Colon (tissue), 2 donors: ENCODE results near the gene KCNK7.
"Not testable (repeated sequence)": the region's sequence is repeated elsewhere in the genome, so short reads cannot be mapped to it uniquely, and the experiment has no call there.

Experiments used
- FAIRE-seq: peaks from 2 replicates; lab custom pipeline; 2012; peaks lifted over from hg19 to GRCh38; lab: Jason Lieb, UNC
- donor health status: control.
- donor health status: control.

Gene KCNK7, protein sequence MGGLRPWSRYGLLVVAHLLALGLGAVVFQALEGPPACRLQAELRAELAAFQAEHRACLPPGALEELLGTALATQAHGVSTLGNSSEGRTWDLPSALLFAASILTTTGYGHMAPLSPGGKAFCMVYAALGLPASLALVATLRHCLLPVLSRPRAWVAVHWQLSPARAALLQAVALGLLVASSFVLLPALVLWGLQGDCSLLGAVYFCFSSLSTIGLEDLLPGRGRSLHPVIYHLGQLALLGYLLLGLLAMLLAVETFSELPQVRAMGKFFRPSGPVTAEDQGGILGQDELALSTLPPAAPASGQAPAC

DNA sequence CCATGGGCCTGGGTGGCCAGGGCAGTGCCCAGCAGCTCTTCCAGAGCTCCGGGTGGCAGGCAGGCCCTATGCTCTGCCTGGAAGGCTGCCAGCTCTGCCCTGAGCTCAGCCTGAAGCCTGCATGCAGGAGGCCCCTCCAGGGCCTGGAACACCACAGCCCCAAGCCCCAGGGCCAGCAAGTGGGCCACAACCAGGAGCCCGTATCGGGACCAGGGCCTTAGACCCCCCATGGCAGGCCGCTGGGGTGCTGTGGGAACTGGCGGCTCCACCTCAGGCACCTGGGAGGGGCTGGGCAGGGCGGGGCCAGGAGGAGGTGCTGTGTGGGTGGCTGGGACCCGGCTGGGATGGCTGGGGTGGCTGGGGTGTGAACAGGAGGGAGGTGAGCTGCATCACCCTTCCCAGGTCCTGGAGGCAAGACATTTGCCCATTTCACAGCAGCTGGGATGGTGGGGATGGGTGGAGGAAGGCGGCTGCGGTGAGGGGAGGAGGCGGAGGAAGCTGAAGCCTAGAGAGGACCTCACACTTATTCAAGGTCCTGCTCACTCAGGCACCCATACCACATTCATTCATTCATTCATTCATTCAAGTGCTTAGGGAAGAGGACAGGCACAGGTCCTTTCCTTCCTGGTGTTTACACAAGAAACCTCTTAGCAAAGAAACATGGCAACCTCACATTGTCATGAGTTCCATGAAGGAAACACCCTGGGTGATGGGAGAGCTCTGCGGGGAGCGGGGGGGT, at the start of gene KCNK7:
KCNK7 (minus strand) TSS at position 258 of the 739 bp plus-strand sequence; CDS start at position 230, 28 bp downstream.
- FAIRE-seq = no peak

DNA sequence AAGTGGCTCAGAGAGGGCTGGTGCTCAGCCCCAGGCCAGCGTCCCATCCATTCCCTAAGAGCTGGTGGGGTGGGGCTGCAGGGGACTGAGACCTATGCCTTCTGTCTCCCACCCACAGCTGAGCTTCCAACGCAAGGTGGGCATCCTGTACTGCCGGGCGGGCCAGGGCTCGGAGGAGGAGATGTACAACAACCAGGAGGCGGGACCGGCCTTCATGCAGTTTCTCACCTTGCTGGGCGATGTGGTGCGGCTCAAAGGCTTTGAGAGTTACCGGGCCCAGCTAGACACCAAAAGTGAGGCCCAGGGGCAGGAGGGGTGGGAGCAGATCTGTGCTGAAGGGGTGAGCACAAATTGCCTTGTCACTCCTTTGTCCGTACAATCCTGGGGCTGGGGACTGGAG, 49.2 kb upstream of the KCNK7 start:
- no peak for FAIRE-seq

DNA sequence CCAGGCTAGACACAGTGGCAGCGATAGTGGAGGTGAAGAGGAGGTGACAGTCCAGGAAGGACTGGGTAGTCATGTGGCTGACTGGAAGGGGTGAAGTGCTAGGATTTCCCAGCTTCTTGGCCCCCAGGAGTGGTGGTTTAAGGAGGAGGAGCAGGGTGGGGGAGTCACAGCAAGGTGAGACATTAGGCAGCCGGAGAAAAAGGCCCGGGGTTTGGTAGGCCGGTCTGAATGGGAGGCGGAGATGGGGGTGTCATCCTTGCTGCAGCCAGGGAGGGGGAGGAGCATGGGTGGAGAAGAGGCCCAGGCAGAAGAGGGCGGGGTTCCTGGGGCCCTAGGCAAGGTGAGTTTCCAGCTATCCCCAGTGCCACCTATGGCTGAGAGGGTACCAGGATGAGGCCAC, 48.4 kb upstream of the KCNK7 start:
- no peak for FAIRE-seq

DNA sequence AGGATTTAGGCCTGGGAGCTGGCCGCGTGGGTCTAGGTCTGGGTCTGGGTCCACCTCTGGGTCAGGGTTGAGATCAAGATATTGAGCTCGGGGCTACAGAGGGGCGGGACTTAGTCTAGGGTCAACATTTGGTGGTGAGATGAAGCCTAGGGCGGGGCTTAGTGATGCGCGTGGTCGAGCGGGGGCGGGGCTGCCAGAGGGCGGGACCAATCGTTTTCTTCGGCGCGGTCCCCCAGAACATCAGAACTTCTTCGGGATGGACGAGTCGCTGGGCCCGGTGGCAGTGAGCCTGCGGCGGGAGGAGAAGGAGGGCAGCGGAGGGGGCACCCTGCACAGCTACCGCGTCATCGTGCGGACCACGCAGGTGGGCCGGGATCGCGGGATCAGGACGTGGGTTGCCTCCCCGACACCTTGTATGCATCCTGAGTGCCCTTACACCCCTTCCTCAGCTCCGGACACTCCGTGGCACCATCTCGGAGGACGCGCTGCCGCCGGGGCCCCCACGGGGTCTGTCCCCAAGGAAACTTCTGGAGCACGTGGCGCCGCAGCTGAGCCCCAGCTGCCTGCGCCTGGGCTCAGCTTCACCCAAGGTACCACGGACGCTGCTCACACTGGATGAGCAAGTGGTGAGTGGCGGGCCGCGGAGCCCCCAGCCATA, 46.5 kb upstream of the KCNK7 start:
- FAIRE-seq = no peak

DNA sequence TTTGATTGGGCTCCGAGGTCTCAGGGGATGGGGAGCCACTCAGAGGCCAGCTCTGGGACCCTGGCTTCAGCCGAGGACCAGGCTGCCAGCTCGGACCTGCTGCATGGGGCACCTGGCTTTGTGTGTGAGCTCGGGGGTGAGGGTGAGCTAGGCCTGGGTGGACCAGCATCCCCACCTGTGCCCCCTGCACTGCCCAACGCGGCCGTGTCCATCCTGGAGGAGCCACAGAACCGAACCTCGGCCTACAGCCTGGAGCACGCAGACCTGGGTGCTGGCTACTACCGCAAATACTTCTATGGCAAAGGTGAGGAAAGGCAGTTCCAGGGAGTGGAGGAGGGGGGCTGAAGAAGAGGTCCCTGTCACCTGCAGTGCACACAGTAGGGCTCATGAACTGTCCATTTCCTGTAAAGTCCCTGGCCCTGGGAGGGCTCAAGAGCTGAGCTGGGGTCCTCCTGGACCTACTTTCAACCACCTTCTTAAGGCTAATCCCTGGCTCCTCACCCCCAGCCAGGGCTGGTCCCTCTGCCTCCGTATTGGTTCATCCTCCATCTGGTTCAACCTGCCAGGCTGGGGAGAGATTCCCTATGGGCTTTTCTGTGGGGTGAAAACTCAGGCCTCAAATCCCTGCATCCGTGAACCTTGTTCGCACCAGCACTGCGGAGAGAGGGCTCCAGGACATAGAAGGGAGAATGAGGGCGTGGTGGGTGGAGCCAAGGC, 45.9 kb upstream of the KCNK7 start:
- FAIRE-seq = no peak

DNA sequence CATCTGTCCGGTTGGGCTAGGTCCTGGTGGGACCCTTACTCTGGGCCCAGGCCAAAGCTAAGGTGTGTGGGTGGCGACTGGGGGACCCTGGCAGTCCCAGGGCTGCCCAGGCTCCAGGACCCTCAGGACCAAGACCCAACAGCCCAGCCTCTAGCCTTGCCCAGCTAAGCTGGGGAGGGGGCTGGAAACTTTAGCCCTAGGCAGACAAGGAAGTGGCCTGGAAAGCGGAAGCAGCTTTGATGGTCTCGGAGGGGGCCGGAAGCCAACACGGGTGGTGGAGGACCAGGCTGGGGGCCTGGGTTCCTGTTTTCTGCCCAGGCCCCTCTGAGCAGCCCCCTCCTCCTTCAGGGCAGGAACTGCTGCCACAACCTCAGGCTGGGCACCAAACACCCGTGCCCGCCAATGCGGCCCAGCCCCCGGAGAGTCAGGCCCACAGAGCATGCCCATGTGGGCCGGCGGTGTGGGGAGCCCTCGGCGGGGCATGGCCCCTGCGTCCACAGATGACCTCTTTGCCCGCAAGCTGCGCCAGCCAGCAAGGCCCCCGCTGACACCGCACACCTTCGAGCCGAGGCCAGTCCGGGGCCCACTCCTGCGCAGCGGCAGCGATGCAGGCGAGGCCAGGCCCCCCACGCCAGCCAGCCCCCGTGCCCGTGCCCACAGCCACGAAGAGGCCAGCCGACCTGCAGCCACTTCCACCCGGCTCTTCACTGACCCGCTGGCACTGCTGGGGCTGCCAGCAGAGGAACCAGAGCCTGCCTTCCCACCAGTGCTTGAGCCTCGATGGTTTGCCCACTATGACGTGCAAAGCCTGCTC, 45.1 kb upstream of the KCNK7 start:
- no peak for FAIRE-seq

DNA sequence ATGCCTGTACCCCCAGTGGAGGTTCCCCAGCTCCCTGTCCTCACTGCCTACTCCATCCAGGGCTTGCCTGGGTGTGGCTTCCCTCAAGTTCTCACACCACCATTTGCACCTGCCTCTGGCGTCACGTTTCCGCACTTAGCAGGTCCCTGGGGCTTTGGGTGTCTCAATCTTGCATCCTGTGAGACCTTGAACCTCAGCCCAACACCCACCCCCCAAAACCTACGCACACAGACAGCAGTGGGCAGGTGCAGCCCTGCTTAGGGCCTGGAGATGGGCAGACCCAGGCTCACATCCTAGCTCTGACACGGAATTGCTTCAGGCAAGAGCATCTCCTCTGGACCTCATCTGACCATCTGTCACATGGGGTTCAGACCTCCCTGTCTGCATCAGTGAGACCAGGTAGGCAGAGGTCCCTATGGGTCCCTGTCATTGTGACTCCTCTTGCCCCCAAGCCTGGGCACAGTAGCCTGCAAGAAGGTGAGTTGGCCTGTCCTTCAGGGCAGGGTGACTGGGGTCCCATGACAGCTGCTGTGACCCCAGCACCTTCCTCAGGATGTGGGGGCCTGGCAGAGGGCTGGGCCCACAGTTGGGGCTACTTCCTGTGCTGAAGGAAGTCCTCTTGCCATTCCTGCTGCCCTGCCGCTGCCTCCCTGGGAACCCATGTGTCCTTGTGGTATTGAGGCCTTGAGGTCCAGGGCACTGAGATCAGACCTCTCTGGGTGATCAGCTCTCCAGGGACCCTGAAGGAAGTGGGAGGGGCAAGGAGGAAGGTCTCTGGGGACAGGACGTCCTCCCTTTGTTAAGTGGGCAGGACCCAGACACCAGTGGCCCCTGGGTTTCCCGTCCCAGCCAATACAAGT, 44.3 kb upstream of the KCNK7 start:
- FAIRE-seq = no peak

DNA sequence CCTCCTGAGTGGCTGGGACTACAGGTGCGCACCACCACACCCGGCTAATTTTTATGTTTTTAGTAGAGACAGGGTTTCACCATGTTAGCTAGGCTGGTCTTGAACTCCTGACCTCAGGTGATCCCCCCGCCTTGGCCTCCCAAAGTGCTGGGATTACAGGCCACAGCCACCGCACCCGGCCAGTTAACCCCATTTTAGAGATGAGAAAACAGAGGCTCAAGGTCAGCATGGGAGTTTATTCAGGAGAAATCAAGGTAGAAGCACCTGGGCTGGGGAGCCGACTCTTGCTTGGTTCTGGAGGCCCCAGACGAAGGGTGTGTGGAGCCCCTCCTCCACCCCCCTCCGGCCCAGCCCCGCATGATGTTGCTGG, 43.6 kb upstream of the KCNK7 start:
- not testable (repeated sequence) for FAIRE-seq

DNA sequence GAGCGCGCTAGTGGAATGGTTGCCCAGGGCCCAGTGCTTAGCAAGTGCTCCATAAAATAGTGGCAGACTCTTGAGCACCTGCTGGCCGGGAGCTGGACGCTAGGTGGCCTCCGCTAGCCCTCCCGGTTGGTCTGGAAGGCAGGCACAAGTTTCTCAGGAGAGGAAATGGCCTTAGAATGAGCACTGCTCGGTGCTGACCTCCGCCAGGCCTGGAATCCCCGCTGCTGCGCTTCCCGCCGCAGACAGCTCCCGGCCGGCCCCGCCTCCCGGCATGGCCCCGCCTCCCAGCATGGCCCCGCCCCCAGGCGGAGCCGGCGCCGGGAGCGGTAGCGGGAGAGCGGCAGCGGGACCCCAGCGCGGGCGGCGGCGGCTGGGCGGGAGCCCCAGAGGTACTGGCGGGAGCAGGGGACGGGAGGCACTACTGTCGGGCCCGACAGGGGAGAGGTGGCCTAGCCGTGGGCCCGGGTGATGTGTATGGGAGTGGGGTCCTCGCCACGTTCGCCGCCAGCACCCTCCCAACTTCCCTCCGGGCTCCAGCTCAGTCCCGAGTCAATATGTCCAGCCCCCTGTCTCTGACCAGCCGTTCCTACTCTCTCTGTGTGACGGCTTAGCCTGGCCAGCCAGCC, 42.3 kb upstream of the KCNK7 start, which contains the start of gene SIPA1:
SIPA1 (plus strand) TSS at position 308 of the 626 bp plus-strand sequence. CDS start 2,821 bp downstream, outside the sequence.
- no peak for FAIRE-seq

DNA sequence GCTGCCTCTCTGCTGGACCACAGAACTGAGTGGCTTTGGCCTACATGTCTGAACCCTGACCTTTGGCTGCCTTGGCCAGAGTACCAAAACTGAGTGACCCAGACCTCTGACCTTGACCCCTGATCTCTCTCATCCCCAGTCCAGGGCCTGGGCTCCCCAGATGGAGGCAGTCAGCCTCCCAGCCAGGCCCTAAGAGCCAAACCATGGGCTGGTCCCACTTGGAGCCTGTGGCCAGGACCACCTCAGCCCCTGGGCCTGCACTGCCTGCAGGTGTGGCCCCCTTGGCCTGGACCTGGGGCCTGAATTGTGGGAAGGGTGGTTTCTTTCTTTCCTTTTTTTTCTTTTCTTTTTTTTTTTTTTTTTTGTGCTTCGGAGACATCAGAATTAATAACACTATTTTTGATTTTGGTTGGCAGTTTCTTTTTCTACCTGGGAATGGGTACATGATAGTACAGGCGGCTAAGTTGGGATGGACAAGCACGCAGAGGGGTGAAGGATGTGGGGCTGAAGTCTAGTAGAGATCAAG, 41.5 kb upstream of the KCNK7 start:
- FAIRE-seq = no peak

DNA sequence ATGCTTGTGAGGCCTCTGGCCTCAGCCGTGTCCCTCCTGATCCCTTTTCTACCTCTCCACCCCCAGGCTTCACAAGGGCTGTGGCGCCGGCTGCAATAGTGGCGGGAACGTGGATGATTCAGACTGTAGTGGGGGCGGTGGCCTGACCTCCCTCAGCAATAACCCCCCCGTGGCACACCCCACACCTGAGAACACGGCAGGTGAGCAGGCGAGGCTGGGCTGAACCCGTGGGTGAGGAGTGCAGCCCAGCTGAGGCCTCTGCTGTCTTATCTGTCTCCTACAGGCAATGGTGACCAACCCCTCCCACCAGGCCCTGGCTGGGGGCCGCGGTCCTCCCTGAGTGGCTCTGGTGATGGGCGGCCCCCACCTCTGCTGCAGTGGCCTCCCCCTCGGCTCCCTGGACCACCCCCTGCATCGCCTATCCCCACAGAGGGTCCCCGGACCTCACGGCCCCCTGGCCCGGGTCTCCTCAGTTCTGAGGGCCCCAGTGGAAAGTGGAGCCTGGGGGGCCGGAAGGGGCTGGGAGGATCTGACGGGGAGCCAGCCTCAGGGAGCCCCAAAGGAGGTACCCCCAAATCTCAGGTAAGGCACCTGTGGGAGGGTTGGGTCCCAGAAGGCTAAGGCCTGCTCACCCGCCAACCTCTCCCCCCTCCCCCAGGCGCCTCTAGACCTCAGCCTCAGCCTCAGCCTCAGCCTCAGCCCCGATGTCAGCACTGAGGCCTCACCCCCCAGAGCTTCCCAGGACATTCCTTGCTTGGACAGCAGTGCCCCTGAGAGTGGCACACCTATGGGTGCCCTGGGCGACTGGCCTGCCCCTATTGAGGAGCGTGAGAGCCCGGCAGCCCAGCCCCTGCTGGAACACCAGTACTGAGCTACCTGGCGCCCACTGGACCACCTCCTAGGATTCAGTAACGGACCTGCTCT, 40.8 kb upstream of the KCNK7 start:
- FAIRE-seq = no peak

DNA sequence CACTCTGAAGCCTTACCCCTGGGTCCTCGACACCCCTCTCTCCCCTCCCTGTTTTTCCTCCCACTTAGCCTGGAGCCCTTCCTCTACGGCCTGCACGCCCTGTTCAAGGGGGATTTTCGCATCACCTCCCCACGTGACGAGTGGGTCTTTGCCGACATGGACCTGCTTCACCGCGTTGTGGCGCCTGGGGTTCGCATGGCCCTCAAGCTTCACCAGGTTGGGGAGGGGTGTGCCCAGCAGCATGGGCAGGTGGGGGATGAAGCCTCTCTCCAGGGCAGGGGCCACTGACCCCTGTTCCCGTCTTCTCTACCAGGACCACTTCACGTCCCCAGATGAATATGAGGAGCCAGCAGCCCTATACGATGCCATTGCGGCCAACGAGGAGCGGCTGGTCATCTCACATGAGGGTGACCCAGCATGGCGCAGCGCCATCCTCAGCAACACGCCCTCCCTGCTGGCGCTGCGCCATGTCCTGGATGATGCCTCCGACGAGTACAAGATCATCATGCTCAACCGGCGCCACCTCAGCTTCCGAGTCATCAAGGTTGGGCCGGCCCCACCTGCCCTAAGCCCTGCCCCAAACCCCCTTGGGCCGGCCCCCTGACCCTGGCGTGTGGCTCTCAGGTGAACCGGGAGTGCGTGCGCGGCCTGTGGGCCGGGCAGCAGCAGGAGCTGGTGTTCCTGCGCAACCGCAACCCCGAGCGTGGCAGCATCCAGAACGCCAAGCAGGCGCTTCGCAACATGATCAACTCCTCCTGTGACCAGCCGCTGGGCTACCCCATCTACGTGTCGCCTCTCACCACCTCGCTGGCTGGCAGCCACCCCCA, 39.5 kb upstream of the KCNK7 start:
- no peak for FAIRE-seq

DNA sequence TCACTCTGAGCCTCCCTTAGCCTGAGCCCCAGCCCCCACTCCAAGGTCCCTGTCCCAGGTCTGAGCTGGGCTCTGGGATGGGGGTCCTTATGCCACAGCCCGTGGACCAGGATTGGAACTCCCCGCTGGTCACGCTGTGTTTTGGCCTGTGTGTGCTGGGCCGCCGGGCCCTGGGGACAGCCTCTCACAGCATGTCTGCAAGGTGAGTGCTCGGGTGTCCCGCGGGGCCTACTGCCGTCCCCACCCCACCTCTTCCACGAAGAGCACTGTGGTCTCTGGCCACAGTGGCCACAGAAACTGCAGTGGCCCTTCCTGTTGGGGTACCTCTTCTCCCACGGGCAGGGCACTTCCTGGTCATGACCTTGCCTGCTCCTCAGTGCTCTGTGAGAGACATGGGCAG, 38.8 kb upstream of the KCNK7 start:
- FAIRE-seq = no peak

DNA sequence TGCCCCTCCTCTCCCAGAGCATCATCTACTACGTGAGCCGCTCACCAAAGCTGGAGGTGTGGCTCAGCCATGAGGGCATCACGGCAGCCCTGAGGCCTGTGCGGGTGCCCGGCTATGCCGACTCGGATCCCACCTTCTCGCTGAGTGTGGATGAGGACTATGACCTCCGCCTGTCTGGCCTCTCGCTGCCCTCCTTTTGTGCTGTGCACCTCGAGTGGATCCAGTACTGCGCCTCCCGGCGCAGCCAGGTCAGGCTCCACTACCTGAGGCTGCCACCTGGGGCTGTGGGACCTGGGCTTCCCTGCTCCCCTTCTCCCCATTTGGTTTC, 38.5 kb upstream of the KCNK7 start:
- FAIRE-seq = no peak

DNA sequence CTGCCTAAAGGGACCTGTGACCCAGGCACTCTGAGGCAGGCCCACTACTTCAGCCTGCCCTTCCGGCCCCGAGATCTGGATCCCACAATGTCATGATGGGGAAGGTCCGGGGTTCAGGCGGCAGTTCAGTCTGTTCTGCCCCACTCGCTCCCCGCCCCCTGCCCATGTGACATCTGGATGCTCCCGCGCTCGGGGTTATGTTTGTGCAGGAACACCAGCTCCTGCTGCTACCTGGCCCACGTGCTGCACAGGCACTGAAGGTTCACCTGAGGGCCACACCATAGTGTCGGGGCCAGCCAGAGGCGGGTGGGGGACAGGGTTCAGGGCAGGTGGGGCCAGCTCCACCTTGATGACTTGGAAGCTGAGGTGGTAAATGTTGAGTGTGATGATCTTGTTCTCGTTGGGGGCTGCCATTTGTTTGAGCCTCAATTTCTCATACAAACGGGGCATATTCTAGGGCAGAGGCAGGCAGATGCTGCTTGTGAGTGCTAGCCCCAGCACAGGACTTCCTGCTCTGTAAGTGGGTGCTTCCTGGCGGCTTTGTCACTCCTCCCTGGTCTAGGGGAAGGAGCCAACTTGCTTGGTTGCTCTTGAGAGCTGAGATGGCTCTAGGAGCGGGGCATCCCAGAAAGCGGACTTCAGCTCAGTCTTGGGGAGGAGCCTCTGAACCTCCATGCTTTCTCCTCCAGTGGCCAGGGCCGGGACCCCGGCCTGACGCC, 37.9 kb upstream of the KCNK7 start:
- no peak for FAIRE-seq

DNA sequence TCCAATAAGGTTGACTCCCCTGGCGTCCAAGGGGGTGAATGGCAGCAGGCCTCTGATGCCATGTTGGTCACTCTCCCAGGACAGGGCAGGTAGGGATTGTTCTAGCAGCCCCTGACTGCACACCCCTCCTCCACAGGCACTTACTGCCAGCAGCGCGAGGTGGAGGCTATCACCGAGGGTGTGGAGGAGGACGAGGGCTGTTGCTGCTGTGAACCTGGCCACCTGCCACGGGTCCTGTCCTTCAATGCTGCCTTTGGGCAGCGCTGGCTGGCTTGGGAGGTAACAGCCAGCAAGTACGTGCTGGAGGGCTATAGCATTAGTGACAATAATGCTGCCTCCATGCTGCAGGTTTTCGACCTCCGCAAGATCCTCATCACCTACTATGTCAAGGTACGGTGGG, 34.6 kb upstream of the KCNK7 start:
- no peak for FAIRE-seq

DNA sequence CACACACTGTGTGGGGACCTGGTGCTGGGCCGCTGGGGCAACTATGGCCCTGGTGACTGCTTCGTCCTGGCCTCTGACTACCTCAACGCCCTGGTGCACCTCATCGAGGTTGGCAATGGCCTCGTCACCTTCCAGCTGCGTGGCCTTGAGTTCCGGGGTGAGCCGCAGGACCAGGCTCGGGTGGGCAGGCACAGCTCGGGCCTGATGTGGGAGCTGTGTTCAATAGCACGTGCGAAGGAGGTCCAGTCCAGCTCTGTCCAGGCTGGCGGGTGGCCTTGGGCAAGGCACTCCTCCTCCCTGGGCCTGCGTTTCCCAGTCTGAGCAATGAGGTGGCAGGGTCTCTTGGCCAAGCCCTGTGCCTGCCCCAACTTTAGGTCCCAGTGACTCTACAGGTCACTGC, 34.0 kb upstream of the KCNK7 start:
- no peak for FAIRE-seq
